ENCODE results near the gene ST3GAL5. TPM values are rescaled to one million over a fixed set of nuclear protein-coding genes. Genes with fewer than 3 reads are reported as not detected.
"Not testable (repeated sequence)": the region's sequence is repeated elsewhere in the genome, so short reads cannot be mapped to it uniquely, and the experiment has no call there.

ST3GAL5 gene
- total RNA-seq, 2 donors from 2014 or later, result 8.9 TPM

DNA sequence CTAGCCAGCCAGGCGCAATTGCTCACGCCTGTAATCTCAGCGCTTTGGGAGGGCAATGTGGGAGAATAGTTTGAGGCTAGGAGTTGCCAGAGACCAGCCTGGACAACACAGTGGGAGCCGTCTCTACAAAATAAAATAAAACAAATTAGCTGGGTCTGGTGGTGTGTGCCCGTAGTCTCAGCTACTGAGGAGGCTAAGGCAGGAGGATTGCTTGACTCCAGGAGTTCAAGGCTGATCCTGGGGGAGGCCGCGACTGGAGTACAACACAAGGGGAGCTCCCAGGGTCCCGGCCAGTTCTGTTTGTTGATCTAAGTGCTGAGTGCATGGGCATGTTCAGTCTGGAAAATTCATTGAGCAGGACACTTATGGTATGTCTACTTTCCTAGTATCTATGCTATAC, 2.6 kb downstream of the ST3GAL5 start:
- no peak for DNase-seq (ENCODE audit: low spot score in 2 of 2)
- peaks cover 5 to 7% of the 10 kb centered on the region in 2 donors for H3K9me3 Mint-ChIP-seq
- ATAC-seq, result no peak
- H3K36me3 Mint-ChIP-seq, result peaks cover 24 to 26% of the 10 kb centered on the region in 2 donors
- H3K27ac Mint-ChIP-seq, result no peak overlapping the region

DNA sequence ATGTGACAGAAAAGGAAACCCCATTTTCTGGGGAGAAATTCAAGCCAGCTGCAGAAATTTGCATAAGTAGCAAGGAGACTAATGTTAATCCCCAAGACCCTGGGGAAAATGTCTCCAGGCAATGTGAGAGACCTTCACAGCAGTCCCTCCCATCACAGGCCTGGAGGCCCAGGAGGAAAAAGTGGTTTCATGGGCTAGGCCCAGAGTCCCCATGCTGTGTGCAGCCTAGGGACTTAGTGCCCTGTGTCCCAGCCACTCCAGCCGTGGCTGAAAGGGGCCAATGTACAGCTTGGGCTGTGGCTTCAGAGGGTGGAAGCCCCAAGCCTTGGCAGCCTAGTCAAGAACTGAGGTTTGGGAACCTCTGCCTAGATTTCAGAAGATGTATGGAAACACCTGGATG, 7.0 kb downstream of the ST3GAL5 start:
- Mint-ChIP-seq H3K9me3 (peaks cover 10 to 16% of the 10 kb centered on the region in 2 donors), H3K36me3 (peaks cover 26 to 37% of the 10 kb centered on the region in 2 donors)
- DNase-seq (ENCODE audit: low spot score in 2 of 2); ATAC-seq; H3K27ac Mint-ChIP-seq: not testable (repeated sequence)

DNA sequence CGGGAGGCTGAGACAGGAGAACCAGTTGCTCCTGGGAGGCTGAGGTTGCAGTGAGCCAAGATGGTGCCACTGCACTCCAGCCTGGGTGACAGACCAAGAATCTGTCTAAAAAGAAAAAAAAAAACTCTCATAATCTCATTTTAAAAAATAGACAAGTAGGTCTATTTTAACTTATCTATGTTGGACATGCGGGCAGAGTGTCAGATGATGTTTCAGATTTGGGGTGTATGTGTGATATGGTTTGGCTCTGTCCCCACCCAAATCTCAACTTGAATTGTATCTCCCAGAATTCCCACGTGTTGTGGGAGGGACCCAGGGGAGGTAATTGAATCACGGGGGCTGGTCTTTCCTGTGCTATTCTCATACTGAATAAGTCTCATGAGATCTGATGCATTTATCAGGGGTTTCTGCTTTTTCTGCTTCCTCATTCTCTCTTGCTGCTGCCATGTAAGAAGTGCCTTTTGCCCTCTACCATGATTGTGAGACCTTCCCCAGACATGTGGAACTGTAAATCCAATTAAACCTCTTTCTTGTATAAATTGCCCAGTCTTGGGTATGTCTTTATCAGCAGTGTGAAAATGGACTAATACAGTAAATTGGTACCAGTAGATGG, 8.0 kb downstream of the ST3GAL5 start:
- not testable (repeated sequence) for H3K27ac Mint-ChIP-seq; ATAC-seq; DNase-seq (ENCODE audit: low spot score in 2 of 2)
- Mint-ChIP-seq H3K9me3 (peaks cover 10 to 16% of the 10 kb centered on the region in 2 donors), H3K36me3 (peaks cover 26 to 37% of the 10 kb centered on the region in 2 donors)

DNA sequence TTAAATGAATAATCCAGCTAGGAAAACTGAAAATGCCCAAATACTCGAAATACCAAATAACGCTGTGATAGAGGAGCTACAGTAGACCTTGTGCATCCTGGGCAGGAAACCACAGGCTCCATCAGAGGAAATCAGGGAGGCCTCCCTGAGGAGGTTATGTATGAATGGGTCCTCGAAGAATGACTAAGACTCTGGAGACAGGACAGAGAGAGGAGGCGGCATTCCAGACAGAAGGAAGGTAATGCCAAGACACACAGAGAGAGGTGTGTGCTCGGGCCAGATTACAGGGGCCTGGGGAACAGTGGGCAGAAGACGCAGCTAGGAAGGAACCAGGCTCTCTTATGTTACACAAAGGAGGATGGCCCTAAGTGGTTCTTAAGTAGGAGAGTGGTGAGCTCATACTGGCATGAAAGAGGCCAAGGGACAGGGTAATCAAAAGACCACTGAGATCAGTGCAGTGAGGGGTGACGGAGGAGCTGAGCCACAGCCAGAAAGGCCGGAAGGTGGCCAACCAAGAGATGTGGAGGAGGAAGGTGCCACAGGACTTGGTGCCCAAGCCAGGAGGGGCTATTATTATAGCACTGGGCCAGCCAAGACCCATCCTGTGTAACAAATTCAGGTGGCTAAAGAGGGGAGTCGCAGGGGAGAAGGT, 9.9 kb downstream of the ST3GAL5 start:
- Mint-ChIP-seq H3K36me3 (peaks cover 26 to 43% of the 10 kb centered on the region in 2 donors), H3K27ac (peak overlapping the region; percentile 4 to 59), H3K9me3 (peaks cover 10 to 16% of the 10 kb centered on the region in 2 donors)
- ATAC-seq (no peak), DNase-seq (ENCODE audit: low spot score in 2 of 2) (no peak)

DNA sequence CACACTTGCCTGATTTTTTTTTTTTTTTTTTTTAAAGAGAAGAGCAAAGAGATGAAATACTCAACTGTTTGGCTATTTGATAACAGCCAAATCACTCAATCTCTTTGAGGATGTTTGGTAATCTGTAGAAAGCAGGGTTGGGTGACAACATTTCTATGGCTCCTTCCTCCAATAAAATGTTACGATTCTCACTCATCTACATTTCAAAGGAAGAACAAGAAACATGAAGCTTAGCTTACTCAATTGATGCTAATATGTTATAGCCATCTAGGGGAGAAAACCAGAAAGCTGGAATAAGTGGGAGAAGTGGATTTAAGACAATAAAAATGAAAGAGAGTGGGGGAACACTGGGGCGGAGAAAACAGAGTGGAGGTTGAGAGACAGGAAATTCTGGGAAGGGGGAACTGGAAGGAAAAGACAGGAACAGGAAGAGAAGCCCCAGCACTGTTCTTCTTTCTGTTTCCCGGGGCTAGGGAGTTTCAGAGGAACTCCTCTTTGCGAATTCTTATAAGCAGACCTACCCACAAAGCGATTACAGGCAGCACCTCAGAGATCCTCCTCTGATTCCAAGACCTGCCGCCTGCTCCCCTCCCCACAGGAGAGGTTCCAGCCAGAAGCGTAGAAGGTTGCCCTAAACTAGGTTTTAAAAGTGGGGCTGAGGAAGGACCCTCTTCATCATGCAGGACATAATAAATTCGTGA, 13.3 kb downstream of the ST3GAL5 start:
- ATAC-seq (no peak), DNase-seq (ENCODE audit: low spot score in 2 of 2) (no peak)
- H3K27ac Mint-ChIP-seq, result peak overlapping the region in 1 of 2 donors; percentile 73
- peaks cover 0 to 5% of the 10 kb centered on the region in 2 donors for H3K9me3 Mint-ChIP-seq
- H3K36me3 Mint-ChIP-seq, result peaks cover 0 to 13% of the 10 kb centered on the region in 2 donors

DNA sequence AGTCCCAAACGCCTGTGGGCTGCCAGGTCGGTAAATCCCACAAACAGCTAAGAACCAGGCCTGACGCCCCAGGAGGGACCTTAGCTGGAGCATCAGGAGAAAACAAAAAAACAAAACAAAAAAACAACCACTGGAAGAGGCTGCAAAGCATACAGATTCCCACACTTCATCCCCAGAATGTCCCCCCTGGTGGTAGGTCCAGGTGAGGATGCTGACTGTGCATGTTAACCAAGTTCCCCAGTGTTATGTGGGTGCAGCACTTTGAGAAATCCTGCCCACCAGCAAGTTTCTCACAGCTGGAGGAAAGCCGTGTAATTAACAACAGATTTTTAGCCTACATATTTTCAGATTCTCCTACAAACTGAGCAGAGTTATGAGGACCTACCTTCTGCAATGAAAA, 15.1 kb downstream of the ST3GAL5 start:
- DNase-seq (ENCODE audit: low spot score in 2 of 2) (no peak), ATAC-seq (no peak)
- Mint-ChIP-seq H3K36me3 (peaks cover 0 to 6% of the 10 kb centered on the region in 2 donors), H3K27ac (no peak overlapping the region), H3K9me3 (peaks cover 0 to 1% of the 10 kb centered on the region in 2 donors)

DNA sequence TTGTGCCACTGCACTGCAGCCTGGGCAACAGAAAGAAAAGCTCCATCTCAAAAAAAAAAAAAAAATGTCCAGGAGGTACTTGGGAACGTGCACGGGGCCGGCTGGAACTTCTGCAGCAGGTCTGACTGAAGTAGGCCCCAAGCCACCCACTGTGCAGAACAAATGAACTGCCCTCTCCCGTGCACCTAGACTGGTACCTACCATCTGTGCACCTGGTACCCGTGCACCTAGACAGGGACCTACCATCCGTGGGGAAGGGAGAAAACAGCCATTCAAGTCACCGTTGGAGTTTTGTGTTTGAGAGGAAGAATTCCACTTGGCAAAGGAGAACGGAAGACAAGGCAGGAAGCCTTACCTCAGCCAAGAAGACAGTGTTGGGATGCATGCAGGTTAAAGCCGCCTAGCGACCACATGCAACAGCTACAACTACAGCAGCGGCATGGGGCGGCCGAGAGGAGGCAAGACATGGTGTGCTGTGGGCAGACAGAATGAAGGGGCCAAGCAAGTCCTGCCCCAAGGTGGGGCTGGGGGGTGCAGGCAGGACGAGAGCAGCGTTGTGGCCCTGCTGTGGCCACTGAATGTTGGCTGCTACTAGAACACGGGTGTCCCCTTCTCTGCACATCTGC, 16.1 kb downstream of the ST3GAL5 start:
- H3K36me3 Mint-ChIP-seq, result peaks cover 0 to 6% of the 10 kb centered on the region in 2 donors
- ATAC-seq (no peak), DNase-seq (ENCODE audit: low spot score in 2 of 2) (no peak)
- no peaks in the 10 kb centered on the region for H3K9me3 Mint-ChIP-seq
- no peak overlapping the region for H3K27ac Mint-ChIP-seq

DNA sequence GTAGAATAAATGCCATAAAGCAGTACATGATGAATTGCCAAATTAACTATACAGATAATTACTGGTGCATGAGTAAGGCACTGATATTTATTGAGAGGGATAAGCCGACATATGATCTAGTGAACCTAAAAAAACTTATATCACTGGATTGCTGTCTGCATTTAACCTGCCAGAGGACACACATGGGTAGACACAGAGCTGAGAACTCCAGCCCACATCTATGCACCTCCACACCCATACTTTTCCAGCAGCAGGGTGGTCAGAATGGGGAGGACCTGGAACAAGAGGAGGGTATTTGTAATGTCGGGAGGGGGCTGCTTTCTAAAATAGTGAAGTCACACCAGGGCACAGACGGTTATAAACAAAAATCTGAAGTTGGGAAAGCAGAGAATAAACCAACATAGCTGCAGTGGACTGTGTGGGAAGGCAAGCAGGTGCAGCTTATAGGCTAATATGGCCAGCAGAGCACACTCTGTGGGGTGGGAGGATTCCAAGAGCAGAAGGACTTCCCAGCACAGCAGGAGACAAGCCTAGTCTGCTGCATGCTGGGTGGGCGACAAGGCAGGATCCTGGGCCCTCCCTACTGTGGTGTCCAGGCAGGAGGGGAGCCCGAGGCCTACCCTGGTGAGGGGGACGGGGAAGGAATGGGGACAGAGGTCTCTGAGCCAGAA, 17.2 kb downstream of the ST3GAL5 start:
- ATAC-seq (no peak), DNase-seq (ENCODE audit: low spot score in 2 of 2) (no peak)
- Mint-ChIP-seq H3K9me3 (no peaks in the 10 kb centered on the region), H3K27ac (no peak overlapping the region), H3K36me3 (peaks cover 0 to 6% of the 10 kb centered on the region in 2 donors)

DNA sequence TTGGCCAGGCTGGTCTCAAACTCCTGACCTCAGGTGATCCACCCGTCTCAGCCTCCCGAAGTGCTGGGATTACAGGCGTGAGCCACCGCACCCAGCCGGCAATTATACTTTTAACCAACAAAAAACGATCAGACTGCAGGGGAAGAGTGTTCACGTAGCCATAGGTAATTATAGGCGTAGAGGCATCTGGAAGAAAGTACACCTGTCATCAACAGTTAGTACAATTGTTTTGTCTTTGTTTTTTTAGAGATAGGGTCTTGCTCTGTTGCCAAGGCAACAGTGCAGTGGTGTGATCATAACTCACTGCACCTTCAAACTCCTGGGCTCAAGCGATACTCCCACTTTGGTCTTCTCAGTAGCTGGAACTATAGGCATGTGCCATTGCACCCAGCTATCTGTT, 20.0 kb downstream of the ST3GAL5 start:
- no peak for DNase-seq (ENCODE audit: low spot score in 2 of 2)
- ATAC-seq, result no peak
- no peak overlapping the region for H3K27ac Mint-ChIP-seq
- no peaks in the 10 kb centered on the region for H3K36me3 Mint-ChIP-seq
- no peaks in the 10 kb centered on the region for H3K9me3 Mint-ChIP-seq

DNA sequence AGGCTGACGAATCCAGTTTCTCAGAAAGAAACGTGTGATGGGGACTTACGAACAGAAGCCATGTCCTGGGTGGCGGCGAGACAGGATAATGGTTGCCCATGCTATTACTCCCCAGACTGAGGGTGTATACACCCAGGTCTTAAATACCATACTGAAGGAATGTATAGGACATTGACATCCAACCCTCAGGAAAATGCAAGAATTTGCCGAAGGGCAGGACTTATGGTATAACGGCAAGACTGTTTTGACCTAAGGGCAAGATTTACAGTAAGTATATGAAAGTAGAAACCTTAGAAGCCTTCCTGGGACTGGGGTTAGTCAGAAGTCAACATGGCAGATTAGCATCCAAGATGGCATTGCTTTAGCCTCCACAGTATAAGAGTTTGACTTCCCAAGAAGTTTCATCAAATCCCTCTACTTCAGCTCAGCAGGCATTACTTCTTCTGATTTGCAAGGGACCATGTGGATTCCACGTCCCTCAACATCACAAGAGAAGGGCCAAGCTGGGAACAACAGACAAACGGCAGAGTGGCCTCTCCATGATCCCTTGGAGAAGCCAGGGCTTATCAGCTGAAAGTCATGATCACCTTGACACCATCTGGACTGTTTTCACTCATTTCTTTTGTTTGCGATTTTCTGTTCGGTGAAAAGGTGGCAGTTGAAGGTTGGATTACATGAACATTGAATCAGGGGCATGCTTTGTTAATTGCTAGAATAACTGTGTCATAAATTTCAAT, 21.1 kb downstream of the ST3GAL5 start:
- Mint-ChIP-seq H3K9me3 (no peaks in the 10 kb centered on the region), H3K36me3 (no peaks in the 10 kb centered on the region), H3K27ac (no peak overlapping the region)
- DNase-seq (ENCODE audit: low spot score in 2 of 2) (no peak), ATAC-seq (no peak)

DNA sequence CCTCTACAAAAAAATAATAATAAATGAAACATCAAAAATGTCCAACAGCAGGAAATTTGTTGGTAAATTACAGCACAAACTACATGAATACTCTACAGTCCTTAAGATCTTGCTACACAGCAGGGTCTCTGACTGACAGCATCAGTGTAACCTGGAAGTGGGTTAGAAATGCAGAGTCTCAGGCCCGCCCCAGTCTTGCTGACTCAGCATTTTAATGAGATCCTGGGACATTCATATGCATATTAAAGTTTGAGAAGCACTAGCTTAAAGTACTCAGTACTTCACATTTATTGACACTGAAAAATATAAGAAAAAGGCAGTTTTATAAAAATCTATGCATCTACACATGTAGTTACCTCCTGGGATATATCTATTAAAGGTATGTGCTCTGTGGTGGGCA, 21.7 kb downstream of the ST3GAL5 start:
- no peak overlapping the region for H3K27ac Mint-ChIP-seq
- ATAC-seq (no peak), DNase-seq (ENCODE audit: low spot score in 2 of 2) (no peak)
- H3K9me3 Mint-ChIP-seq, result no peaks in the 10 kb centered on the region
- H3K36me3 Mint-ChIP-seq, result no peaks in the 10 kb centered on the region

DNA sequence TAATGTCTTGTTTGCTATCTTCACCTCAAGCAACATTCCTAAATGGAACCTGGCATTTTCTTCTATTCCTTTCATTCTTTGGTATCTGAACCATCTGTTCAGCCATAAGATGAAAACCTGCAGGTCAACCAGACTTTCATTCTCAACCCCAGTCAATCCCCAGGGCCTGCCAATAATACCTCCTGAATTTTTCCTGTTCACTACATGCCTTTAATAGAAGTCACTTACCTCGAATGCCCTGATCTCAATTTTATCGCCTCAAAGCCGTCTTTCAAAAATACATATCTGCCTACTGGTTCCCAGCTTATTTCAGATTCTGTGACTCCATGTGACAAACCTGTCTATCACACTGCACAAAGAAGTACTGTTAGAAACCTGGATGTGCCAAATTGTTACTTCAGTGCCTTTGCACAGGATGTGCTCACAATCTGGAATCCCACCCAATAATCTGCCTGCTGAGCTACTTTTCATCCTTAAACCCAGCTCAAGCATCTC, 22.6 kb downstream of the ST3GAL5 start:
- Mint-ChIP-seq H3K27ac (peak overlapping the region in 1 of 2 donors; percentile 6), H3K36me3 (no peaks in the 10 kb centered on the region), H3K9me3 (no peaks in the 10 kb centered on the region)
- DNase-seq (ENCODE audit: low spot score in 2 of 2) (no peak), ATAC-seq (no peak)

DNA sequence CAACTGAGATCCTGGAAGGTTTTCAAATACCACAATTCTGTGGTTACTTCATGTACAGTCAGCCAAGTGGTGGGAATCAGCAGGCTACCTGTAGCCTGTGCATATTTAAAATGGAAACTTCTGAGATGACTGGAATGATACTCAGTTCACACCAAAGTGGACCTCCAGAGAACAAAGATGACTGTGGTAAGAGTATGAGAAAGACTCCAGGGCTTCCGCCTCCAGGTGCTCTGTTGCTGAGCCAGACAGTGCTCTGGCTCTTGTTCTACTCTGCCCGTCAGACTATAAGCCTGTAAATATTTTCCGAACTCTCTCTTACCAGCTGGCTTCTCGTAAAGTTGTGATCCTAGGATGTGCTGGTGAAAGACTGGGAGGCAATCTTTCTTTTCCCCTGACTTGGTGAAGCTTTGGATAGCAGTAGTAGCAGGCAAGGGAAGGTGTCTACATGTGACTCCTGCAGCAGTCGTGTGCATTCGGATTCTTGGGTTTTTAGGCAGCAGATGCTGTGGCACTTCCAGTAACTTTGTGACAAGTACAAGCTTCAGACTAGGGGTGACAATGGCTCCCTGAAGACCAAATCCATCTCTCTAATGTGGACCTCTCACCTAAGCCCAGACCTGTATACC, 23.1 kb downstream of the ST3GAL5 start:
- DNase-seq (ENCODE audit: low spot score in 2 of 2), result no peak
- Mint-ChIP-seq H3K27ac (peak overlapping the region; percentile 6 to 40), H3K36me3 (no peaks in the 10 kb centered on the region), H3K9me3 (no peaks in the 10 kb centered on the region)
- ATAC-seq, result peak; percentile 93

DNA sequence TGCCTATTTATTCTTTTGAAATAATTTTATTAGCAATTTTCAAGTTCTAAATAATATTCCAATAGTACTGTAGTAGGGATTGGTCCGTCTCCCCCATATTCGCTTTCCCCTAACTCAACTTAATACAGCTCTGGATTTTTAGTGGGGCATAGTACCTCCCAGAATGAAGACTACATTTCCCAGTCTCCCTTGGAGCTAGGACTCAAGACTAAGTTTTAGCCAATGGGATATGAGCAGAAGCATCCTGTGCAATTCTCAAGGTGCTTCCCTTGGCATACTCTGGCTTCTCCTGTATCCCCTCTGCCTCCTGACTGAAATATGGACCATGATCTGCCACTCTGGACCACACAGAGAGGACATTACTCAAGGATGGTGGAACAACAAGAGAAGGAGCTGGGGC, 24.1 kb downstream of the ST3GAL5 start:
- no peak for ATAC-seq

DNA sequence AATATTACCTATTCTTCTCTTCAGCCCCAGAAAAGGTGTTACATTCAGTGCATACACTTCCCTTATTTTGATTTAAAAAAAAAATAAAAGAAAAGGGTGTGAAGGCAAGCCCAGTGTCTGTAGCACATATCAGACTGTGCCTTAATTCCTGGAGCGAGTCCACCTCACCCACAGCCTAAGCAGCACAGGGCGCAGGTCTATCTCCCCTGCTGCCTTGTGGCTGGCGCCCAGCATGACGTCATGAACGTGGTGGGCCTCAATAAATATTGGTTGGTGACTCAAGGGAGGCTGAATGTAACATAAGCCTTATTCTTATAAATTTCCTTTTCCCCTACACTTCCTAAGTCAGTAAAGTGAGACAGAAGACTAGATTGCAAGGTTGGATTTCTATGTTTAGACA, 26.4 kb downstream of the ST3GAL5 start:
- ATAC-seq (no peak), DNase-seq (ENCODE audit: low spot score in 2 of 2) (no peak)
- peaks cover 6 to 8% of the 10 kb centered on the region in 2 donors for H3K36me3 Mint-ChIP-seq
- H3K9me3 Mint-ChIP-seq, result no peaks in the 10 kb centered on the region
- no peak overlapping the region for H3K27ac Mint-ChIP-seq

More for the DNA sequence above, 24.1 kb downstream of the ST3GAL5 start:
- no peaks in the 10 kb centered on the region for H3K9me3 Mint-ChIP-seq
- no peaks in the 10 kb centered on the region for H3K36me3 Mint-ChIP-seq
- H3K27ac Mint-ChIP-seq, result no peak overlapping the region
- no peak for DNase-seq (ENCODE audit: low spot score in 2 of 2)

All from activated naive CD4-positive, alpha-beta T cell treated with anti-CD3 and anti-CD28 coated beads, Interleukin-2, amount 50 U/mL, for 72 hours (primary cell).